HG02938 (cell line): ENCODE results near the gene IQGAP2.
"Not testable (repeated sequence)": the region's sequence is repeated elsewhere in the genome, so short reads cannot be mapped to it uniquely, and the experiment has no call there.

Experiments used
- ATAC-seq: cut with Tn5 transposase; IDR thresholded peaks from one replicate; pipeline ENCODE4 v1.9.1; 2021; ENCODE audit warnings: mild to moderate bottlenecking, moderate library complexity; ENCODE audit not compliant: unreplicated experiment

The IQGAP2 gene

GRCh38 chr5:76735762-76736545 is 332.9 kb downstream of the IQGAP2 start:
- ATAC-seq = no peak

GRCh38 chr5:76736679-76737556 is 333.8 kb downstream of the IQGAP2 start:
- no peak for ATAC-seq

- no peak for ATAC-seq
Measured at GRCh38 chr5:76737846-76738245, 334.8 kb downstream of the IQGAP2 start.

- ATAC-seq = not testable (repeated sequence)
Measured at GRCh38 chr5:76741506-76741905, 338.4 kb downstream of the IQGAP2 start.

GRCh38 chr5:76742583-76742982 is 339.5 kb downstream of the IQGAP2 start:
- ATAC-seq = no peak

GRCh38 chr5:76744632-76745031 is 341.5 kb downstream of the IQGAP2 start:
- no peak for ATAC-seq

GRCh38 chr5:76745670-76746069 is 342.6 kb downstream of the IQGAP2 start:
- no peak for ATAC-seq

- no peak for ATAC-seq
Measured at GRCh38 chr5:76746677-76747076, 343.6 kb downstream of the IQGAP2 start.

GRCh38 chr5:76747706-76748105 is 344.6 kb downstream of the IQGAP2 start:
- ATAC-seq = no peak

GRCh38 chr5:76751291-76751690 is 348.2 kb downstream of the IQGAP2 start:
- ATAC-seq = no peak

- no peak for ATAC-seq
Measured at GRCh38 chr5:76754668-76755078, 351.6 kb downstream of the IQGAP2 start.

GRCh38 chr5:76755779-76756637 is 352.9 kb downstream of the IQGAP2 start:
- no peak for ATAC-seq

- no peak for ATAC-seq
Measured at GRCh38 chr5:76757049-76757448, 354.0 kb downstream of the IQGAP2 start.
